ENCODE data around the gene TLCD1.

TLCD1 gene

DNA sequence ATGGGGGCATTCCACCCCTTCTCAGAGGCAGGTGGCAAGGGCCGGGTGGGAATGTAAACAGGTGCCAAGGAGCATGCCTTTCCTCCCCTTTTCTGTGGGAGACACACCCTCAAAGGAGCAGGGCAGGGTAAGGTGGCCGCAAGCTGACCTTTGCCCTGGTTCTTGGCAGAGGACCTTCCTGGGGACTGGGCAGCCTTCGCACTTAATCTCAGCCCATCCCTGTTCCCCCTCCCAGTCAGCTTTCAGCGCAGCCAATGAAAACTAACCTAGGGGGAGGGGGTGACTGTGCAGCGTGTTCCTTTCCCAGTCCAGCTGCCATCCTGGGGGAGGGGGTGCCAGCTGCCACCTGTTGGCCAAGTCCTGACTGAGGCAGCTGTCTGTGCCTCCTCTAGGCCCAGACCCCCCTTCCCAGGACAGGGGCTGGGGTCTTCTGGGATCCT lies 20.6 kb upstream of the TLCD1 start:
- Histone ChIP-seq H3K27ac (peak overlapping the region; percentile 70), H3K9ac (no peak overlapping the region), H3K9me3 (ENCODE audit: control insufficient read depth, low read length) (no peaks in the 10 kb centered on the region), H3K4me3 (ENCODE audit: low read depth, low read length) (no peak overlapping the region), H3K79me2 (peaks cover 3% of the 10 kb centered on the region), H3K4me1 (peaks cover 23% of the 10 kb centered on the region), H3K36me3 (ENCODE audit: control insufficient read depth, insufficient read depth, low read length) (no peaks in the 10 kb centered on the region), H2AFZ (no peak overlapping the region), H3K27me3 (ENCODE audit: control insufficient read depth, insufficient read depth, low read length) (no peaks in the 10 kb centered on the region), H3K4me2 (ENCODE audit: low read length) (peak overlapping the region; percentile 65)
- TF ChIP-seq, protein P1, sequence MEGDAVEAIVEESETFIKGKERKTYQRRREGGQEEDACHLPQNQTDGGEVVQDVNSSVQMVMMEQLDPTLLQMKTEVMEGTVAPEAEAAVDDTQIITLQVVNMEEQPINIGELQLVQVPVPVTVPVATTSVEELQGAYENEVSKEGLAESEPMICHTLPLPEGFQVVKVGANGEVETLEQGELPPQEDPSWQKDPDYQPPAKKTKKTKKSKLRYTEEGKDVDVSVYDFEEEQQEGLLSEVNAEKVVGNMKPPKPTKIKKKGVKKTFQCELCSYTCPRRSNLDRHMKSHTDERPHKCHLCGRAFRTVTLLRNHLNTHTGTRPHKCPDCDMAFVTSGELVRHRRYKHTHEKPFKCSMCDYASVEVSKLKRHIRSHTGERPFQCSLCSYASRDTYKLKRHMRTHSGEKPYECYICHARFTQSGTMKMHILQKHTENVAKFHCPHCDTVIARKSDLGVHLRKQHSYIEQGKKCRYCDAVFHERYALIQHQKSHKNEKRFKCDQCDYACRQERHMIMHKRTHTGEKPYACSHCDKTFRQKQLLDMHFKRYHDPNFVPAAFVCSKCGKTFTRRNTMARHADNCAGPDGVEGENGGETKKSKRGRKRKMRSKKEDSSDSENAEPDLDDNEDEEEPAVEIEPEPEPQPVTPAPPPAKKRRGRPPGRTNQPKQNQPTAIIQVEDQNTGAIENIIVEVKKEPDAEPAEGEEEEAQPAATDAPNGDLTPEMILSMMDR (IDR thresholded peaks at IDR 0.05), result no peak

DNA sequence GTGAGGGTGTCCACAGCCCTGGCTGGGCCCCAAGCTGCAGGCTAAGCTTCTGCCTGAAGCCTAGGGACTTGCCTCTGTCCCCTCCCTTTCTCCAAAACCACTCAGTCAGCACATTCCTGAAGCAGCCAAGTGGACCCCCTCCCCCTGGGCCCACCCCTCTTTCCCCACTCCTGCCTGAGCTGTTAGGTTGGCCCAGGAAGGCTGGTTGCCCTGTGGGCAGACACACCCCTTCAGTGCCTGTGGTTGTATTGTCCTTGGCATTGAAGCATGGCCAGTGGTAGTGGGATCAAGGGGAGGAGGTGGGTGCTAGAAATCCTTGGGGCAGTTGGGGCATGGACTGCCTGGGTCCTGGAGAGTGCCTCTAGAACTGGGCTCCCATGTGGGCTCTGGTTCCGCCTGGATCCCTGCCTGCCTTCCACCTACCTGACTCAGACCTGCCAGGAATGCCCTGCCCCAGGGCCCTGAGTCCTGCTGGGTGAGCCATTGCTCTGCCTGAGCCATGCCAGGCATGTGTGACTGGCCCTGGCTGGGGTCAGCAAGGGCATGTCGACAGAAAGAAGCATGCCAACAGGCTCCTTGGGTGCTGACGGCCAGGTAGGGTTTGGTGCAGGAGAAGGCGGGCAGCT lies 19.9 kb upstream of the TLCD1 start:
- H3K79me2 ChIP-seq, result peaks cover 3% of the 10 kb centered on the region
- peak overlapping the region; percentile 32 for H2AFZ ChIP-seq
- H3K27me3 ChIP-seq (ENCODE audit: control insufficient read depth, insufficient read depth, low read length), result no peaks in the 10 kb centered on the region
- peak overlapping the region; percentile 65 for H3K4me2 ChIP-seq (ENCODE audit: low read length)
- no peaks in the 10 kb centered on the region for H3K36me3 ChIP-seq (ENCODE audit: control insufficient read depth, insufficient read depth, low read length)
- peaks cover 23% of the 10 kb centered on the region for H3K4me1 ChIP-seq
- H3K27ac ChIP-seq, result peak overlapping the region; percentile 70
- H3K9ac ChIP-seq, result no peak overlapping the region
- H3K4me3 ChIP-seq (ENCODE audit: low read depth, low read length), result peak overlapping the region; percentile 83
- TF ChIP-seq, protein P1 (IDR thresholded peaks at IDR 0.05), result no peak
- H3K9me3 ChIP-seq (ENCODE audit: control insufficient read depth, low read length), result no peaks in the 10 kb centered on the region

DNA sequence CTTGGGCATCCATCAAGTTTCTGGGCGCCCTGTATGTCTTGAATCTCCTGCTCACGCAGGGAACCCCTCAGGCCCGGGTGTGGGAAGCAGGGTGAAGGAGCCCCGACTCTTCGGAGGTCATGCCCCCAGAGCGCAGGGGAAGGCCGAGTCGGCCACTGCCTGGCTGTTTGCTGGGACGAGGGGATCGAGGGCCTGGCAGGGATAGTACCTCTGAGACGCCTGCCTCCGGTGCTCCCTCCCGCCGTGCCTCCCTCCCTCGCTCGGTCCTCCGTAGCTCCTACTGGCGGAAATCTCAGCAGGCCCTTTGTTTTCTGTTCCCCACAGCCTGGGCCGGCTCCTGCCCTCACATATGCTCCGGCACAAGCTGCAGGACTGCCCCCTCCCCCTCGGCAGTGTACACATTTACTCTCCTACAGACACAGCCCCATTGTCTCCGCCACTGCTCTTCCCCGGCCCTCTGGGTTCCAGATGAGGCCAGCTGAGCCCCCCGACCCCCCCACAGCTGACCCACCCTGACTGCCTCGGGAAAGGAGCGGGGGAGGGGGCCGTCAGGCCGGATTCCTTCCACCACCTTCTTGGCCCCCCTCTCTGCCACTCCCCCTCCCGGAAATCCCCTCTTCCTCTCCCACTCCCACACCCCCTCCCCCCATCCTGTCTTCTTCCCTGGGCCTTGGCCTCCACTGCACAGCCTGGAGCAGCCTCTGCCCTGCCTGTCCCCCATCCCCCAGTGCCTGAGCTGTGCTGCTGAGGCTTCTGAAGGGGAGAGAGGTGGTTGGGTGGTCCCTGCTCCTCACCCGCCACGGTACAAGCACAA lies 19.1 kb upstream of the TLCD1 start:
- H2AFZ ChIP-seq, result peak overlapping the region; percentile 32
- H3K4me1 ChIP-seq, result peaks cover 22% of the 10 kb centered on the region
- H3K27me3 ChIP-seq (ENCODE audit: control insufficient read depth, insufficient read depth, low read length), result no peaks in the 10 kb centered on the region
- TF ChIP-seq, protein P1 (IDR thresholded peaks at IDR 0.05), result no peak
- no peaks in the 10 kb centered on the region for H3K9me3 ChIP-seq (ENCODE audit: control insufficient read depth, low read length)
- peak overlapping the region; percentile 83 for H3K4me3 ChIP-seq (ENCODE audit: low read depth, low read length)
- H3K36me3 ChIP-seq (ENCODE audit: control insufficient read depth, insufficient read depth, low read length), result no peaks in the 10 kb centered on the region
- peak overlapping the region; percentile 65 for H3K4me2 ChIP-seq (ENCODE audit: low read length)
- peak overlapping the region; percentile 70 for H3K27ac ChIP-seq
- no peaks in the 10 kb centered on the region for H3K79me2 ChIP-seq
- H3K9ac ChIP-seq, result no peak overlapping the region

DNA sequence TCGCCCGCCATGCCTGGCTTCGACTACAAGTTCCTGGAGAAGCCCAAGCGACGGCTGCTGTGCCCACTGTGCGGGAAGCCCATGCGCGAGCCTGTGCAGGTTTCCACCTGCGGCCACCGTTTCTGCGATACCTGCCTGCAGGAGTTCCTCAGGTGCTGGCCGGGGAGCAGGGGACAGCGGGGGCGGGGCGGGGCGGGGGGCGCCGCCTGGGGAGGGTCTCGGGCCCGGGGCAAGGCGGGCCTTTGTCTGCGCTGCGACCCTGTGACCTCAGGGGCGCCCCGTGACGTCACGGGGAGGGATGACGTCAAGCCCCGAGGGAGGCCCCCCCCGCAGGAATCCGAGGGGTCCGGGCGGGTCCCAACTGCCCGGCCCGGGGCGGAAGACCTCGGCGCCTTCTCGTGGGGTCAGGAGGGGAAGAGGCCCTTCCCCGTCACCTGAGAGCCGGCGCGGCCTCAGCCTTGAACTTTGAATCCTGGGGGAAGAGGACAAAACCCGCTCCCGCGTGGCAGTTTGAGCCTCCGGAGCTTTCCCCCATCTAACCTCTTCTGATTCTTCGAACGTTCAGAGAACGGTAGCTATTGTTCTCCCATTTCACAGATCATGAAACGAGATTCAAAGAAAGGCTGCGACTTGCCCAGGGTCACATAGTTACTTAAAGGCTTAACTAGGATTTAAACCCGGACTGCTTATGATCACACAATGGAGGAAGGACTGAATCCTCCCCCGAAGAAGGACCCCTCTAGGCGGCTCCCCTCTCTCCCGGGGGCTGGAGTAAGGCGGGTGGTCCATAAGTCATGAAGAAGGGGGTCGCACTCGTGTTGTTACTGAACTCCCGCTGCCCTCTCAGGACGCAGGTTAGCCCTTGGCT lies 18.3 kb upstream of the TLCD1 start:
- no peaks in the 10 kb centered on the region for H3K36me3 ChIP-seq (ENCODE audit: control insufficient read depth, insufficient read depth, low read length)
- H3K9ac ChIP-seq, result no peak overlapping the region
- peaks cover 17% of the 10 kb centered on the region for H3K4me1 ChIP-seq
- peak overlapping the region; percentile 61 for H2AFZ ChIP-seq
- H3K4me3 ChIP-seq (ENCODE audit: low read depth, low read length), result peak overlapping the region; percentile 83
- H3K79me2 ChIP-seq, result no peaks in the 10 kb centered on the region
- H3K27ac ChIP-seq, result peak overlapping the region; percentile 70
- no peaks in the 10 kb centered on the region for H3K27me3 ChIP-seq (ENCODE audit: control insufficient read depth, insufficient read depth, low read length)
- H3K4me2 ChIP-seq (ENCODE audit: low read length), result peak overlapping the region; percentile 67
- no peaks in the 10 kb centered on the region for H3K9me3 ChIP-seq (ENCODE audit: control insufficient read depth, low read length)
- TF ChIP-seq, protein P1 (IDR thresholded peaks at IDR 0.05), result no peak

Data from parathyroid adenoma (tissue), 2 donors.